PC-3 (cell line): Measurements from ENCODE around the gene HHAT. TPM values are rescaled to one million over a fixed set of nuclear protein-coding genes. Genes with fewer than 3 reads are reported as not detected.

ENCODE experiments used
- ATAC-seq: fragments of 200-7000 bp; cut with Tn5 transposase; 2 replicates; pipeline ENCODE4 v1.9.1; 2020; ENCODE audit warnings: mild to moderate bottlenecking, moderate library complexity
- BruUV-seq: library from RNA; stranded (reverse); fragments of 400-500 nt; replicated peaks from 2 replicates; lab custom pipeline; 2021; lab: Mats Ljungman, UMichigan
- CTCF ChIA-PET: fragments of 300-600 bp; sonication (Branson Sonifier 250); formaldehyde crosslinking; loops from one replicate; lab custom pipeline; 2022; ENCODE audit warnings: antibody characterized with exemption; lab: Charles Lee
- POLR2A ChIA-PET: fragments of 300-600 bp; sonication (Branson Sonifier 250); formaldehyde crosslinking; loops from one replicate; lab custom pipeline; 2022; ENCODE audit warnings: antibody characterized with exemption; ENCODE audit not compliant: unreplicated experiment; lab: Charles Lee
- DNase-seq: peaks from one replicate; pipeline ENCODE4 v3.0.0-alpha.2; 2015
- H2AFZ ChIP-seq: fragments of 300-600 bp; sonication (generic); 2 replicates; pipeline ENCODE4 v1.6.0; 2016; ENCODE audit warnings: antibody characterized with exemption, low read length
- H3F3A ChIP-seq: fragments of 300-600 bp; sonication (generic); one replicate; pipeline ENCODE4 v1.6.0; 2017; ENCODE audit warnings: antibody characterized with exemption, low read length, control low read depth, mild to moderate bottlenecking; ENCODE audit not compliant: unreplicated experiment
- H3K27ac ChIP-seq: fragments of 300-600 bp; sonication (generic); 2 replicates; pipeline ENCODE4 v1.5.1; 2016; ENCODE audit warnings: mild to moderate bottlenecking, low read length
- H3K27me3 ChIP-seq: fragments of 300-600 bp; sonication (generic); 2 replicates; pipeline ENCODE4 v1.6.1; 2016; ENCODE audit warnings: low read length, mixed read lengths
- H3K36me3 ChIP-seq: fragments of 300-600 bp; sonication (generic); 2 replicates; pipeline ENCODE4 v1.6.1; 2016; ENCODE audit warnings: low read depth, mixed run types, low read length, mixed read lengths
- H3K4me1 ChIP-seq: fragments of 300-600 bp; sonication (generic); 2 replicates; pipeline ENCODE4 v1.5.1; 2016; ENCODE audit warnings: low read length; ENCODE audit not compliant: insufficient read depth
- H3K4me2 ChIP-seq: fragments of 300-600 bp; sonication (generic); 2 replicates; pipeline ENCODE4 v1.6.0; 2016; ENCODE audit warnings: low read length
- H3K4me3 ChIP-seq: fragments of 300-600 bp; sonication (generic); 2 replicates; pipeline ENCODE4 v1.5.1; 2016; ENCODE audit warnings: mild to moderate bottlenecking, low read length, mixed read lengths
- H3K79me2 ChIP-seq: fragments of 300-600 bp; sonication (generic); 2 replicates; pipeline ENCODE4 v1.6.1; 2017; ENCODE audit warnings: low read length, mixed read lengths
- H3K9ac ChIP-seq: fragments of 300-600 bp; sonication (generic); 2 replicates; pipeline ENCODE4 v1.6.0; 2016; ENCODE audit warnings: mild to moderate bottlenecking, low read length
- H3K9me2 ChIP-seq: fragments of 300-600 bp; sonication (generic); replicated peaks from 2 replicates; pipeline ENCODE4 v1.6.1; 2016; ENCODE audit warnings: mixed run types, low read length, mixed read lengths
- H3K9me3 ChIP-seq: fragments of 300-600 bp; sonication (generic); 2 replicates; pipeline ENCODE4 v1.6.1; 2016; ENCODE audit warnings: low read length, mixed read lengths
- H4K20me1 ChIP-seq: fragments of 300-600 bp; sonication (generic); 2 replicates; pipeline ENCODE4 v1.6.1; 2016; ENCODE audit warnings: low read length, mixed read lengths
- EZH2 ChIP-seq: fragments of 300-600 bp; sonication (generic); IDR thresholded peaks from one replicate; pipeline ENCODE4 v1.6.1; 2017; ENCODE audit warnings: antibody characterized with exemption, mild to moderate bottlenecking, low read length; ENCODE audit not compliant: unreplicated experiment
- EZH2phosphoT487 ChIP-seq: fragments of 300-600 bp; sonication (generic); IDR thresholded peaks from 2 replicates; pipeline ENCODE4 v1.6.1; 2018; ENCODE audit warnings: mild to moderate bottlenecking, antibody characterized with exemption, low read length, borderline replicate concordance
- intact Hi-C: fragments of 100-400 bp; cut with micrococcal nuclease; formaldehyde crosslinking; loops from 2 replicates; pipeline ENCODE4 v1.9.0; 2023
- total RNA-seq: library from RNA; depleted of rRNA; stranded (reverse); fragments of >200 nt; gene quantifications from 2 replicates; pipeline ENCODE4 v1.2.3, GENCODE V29; 2014
- TF ChIP-seq, protein P1 (sequence below): fragments of 300-600 bp; sonication (generic); conservative IDR thresholded peaks from 2 replicates; pipeline ENCODE4 v1.5.1; 2017; ENCODE audit warnings: antibody characterized with exemption, low read depth, mild to moderate bottlenecking, low read length

The HHAT gene
- total RNA-seq, 1 experiment from 2014 or later = 3.4 TPM

- peak overlapping the region; percentile 74 for H3K27ac ChIP-seq
- no peaks in the 10 kb centered on the region for H3F3A ChIP-seq
- no peaks in the 10 kb centered on the region for H3K79me2 ChIP-seq
- ChIA-PET POLR2A (interaction anchor here (0.7 kb wide), 1 partner anchor 8 kb away, joined by 4 read pairs; no protein-coding TSS in a partner anchor), CTCF (interaction anchor here (0.7 kb wide), 1 partner anchor 33 kb away, joined by 3 read pairs; no protein-coding TSS in a partner anchor)
- ATAC-seq (no peak), DNase-seq (peak; percentile 25)
- peak overlapping the region; percentile 31 for H3K4me2 ChIP-seq
- no peak for TF ChIP-seq EZH2
- no peak overlapping the region for H3K4me3 ChIP-seq
- H3K36me3 ChIP-seq = no peaks in the 10 kb centered on the region
- no peak overlapping the region for H2AFZ ChIP-seq
- H3K9me2 ChIP-seq = no peaks in the 10 kb centered on the region
- no peak overlapping the region for H3K9ac ChIP-seq
- H3K27me3 ChIP-seq = no peaks in the 10 kb centered on the region
- no TSS peak for BruUV-seq
- H3K9me3 ChIP-seq = no peaks in the 10 kb centered on the region
- peaks cover 20% of the 10 kb centered on the region for H3K4me1 ChIP-seq
- no peaks in the 10 kb centered on the region for H4K20me1 ChIP-seq
- intact Hi-C loops = no loop called here
These were observed 65.6 kb downstream of the HHAT start for GRCh38 chr1:210394281-210394821.

GRCh38 chr1:210396541-210396940, 67.8 kb downstream of the HHAT start:
- Histone ChIP-seq H3K27me3 (no peaks in the 10 kb centered on the region), H3K9me3 (no peaks in the 10 kb centered on the region), H3K36me3 (no peaks in the 10 kb centered on the region), H2AFZ (no peak overlapping the region), H3K9ac (no peak overlapping the region), H3K4me1 (peaks cover 30% of the 10 kb centered on the region), H3K9me2 (no peaks in the 10 kb centered on the region), H4K20me1 (no peaks in the 10 kb centered on the region), H3K4me2 (no peak overlapping the region), H3K79me2 (no peaks in the 10 kb centered on the region), H3K27ac (no peak overlapping the region), H3F3A (no peaks in the 10 kb centered on the region), H3K4me3 (no peak overlapping the region)
- TF ChIP-seq EZH2phosphoT487 (no peak), EZH2 (no peak)
- TF ChIP-seq, protein P1, sequence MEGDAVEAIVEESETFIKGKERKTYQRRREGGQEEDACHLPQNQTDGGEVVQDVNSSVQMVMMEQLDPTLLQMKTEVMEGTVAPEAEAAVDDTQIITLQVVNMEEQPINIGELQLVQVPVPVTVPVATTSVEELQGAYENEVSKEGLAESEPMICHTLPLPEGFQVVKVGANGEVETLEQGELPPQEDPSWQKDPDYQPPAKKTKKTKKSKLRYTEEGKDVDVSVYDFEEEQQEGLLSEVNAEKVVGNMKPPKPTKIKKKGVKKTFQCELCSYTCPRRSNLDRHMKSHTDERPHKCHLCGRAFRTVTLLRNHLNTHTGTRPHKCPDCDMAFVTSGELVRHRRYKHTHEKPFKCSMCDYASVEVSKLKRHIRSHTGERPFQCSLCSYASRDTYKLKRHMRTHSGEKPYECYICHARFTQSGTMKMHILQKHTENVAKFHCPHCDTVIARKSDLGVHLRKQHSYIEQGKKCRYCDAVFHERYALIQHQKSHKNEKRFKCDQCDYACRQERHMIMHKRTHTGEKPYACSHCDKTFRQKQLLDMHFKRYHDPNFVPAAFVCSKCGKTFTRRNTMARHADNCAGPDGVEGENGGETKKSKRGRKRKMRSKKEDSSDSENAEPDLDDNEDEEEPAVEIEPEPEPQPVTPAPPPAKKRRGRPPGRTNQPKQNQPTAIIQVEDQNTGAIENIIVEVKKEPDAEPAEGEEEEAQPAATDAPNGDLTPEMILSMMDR = no peak
- no TSS peak for BruUV-seq
- ATAC-seq (no peak), DNase-seq (no peak)
- POLR2A ChIA-PET = no interaction called here
- CTCF ChIA-PET = no interaction called here
- intact Hi-C loops = no loop called here

- Histone ChIP-seq H3K36me3 (no peaks in the 10 kb centered on the region), H3K9me2 (no peaks in the 10 kb centered on the region), H3K9ac (no peak overlapping the region), H3K4me1 (peaks cover 30% of the 10 kb centered on the region), H3K4me2 (no peak overlapping the region), H3F3A (no peaks in the 10 kb centered on the region), H3K4me3 (no peak overlapping the region), H2AFZ (no peak overlapping the region), H4K20me1 (no peaks in the 10 kb centered on the region), H3K27me3 (no peaks in the 10 kb centered on the region), H3K27ac (no peak overlapping the region), H3K79me2 (no peaks in the 10 kb centered on the region), H3K9me3 (no peaks in the 10 kb centered on the region)
- ChIA-PET POLR2A (no interaction called here), CTCF (no interaction called here)
- ATAC-seq = no peak
- TF ChIP-seq EZH2phosphoT487 = no peak
- no peak for TF ChIP-seq EZH2
- TF ChIP-seq, protein P1 = no peak
- DNase-seq = no peak
- intact Hi-C loops = no loop called here
- BruUV-seq = no TSS peak
These were observed 68.5 kb downstream of the HHAT start for GRCh38 chr1:210397252-210397651.
